ENCODE measurements around the gene PRRT1.

The PRRT1 gene

DNA sequence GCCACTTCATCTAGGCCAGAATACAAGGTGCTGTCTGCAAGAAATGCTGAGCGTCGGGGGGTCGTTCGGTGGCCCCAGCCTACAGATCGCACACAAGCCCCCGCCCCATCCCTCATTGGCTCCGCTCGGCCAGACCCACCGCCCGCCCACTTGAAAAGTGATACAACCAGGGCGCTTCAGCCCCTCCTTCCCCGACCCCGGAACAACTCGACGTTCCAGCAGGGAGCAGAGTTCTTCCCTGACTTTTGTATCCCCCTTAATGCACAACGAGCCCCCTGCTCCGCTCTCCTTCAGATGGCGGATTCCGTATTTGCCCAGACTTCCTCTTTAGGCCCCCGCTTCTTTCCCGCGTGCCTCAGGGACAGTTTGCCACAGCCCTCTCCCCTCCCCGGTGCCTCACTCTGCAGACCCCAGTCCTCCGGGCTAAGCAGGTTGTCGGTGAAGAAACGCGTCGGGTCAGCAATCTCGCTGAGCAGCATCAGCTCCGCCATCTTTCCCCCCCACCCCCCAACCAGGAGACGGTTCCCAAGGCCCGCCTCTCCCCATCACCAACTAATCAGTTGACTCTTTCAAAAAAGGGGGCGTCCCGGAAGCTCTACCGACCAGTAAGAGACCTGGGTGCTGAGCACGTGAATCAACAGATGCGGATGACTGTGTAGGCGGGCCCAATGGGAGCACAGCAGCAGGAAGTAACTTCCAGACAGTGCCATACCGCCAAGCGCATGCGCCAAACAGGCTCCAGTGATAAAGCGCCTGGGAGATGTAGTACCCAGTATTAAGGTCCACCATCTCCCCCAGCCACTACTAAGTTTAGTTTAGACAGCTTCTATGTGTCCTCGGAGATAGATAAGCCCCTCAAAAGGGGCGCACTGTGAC, 23.8 kb downstream of the PRRT1 start, which contains the start of gene ATF6B:
Gene ATF6B (minus strand): TSS at position 530 of the 876 bp plus-strand sequence. CDS start 39 bp downstream, at position 491.
- in situ Hi-C loops (cut with MboI; ENCODE audit: low sequenced_read_pairs): no loop called here

GRCh38 chr6:32127409-32127716, 24.4 kb downstream of the PRRT1 start:
- in situ Hi-C loops (cut with MboI; ENCODE audit: low sequenced_read_pairs): no loop called here

- in situ Hi-C loops (cut with MboI; ENCODE audit: low sequenced_read_pairs): no loop called here
Measured at GRCh38 chr6:32126880-32127279, 24.9 kb downstream of the PRRT1 start.

DNA sequence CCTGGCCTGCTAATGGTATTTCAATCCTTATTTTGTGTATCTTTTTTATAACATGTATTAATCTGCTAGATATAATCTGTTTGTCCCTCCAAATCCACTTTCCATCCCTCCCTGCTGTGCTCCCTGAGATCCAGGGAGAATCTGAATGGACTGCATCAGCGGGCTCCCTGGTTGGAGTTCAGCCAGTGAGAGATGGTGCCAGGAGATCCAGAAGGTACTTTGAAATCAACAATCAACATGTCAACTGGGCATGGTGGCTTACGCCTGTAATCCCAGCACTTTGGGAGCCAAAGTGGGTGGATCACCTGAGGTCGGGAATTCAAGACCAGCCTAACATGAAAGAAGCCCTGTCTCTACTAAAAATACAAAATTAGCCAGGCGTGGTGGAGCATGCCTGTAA, 28.1 kb downstream of the PRRT1 start:
- in situ Hi-C loops (cut with MboI; ENCODE audit: low sequenced_read_pairs): no loop called here

DNA sequence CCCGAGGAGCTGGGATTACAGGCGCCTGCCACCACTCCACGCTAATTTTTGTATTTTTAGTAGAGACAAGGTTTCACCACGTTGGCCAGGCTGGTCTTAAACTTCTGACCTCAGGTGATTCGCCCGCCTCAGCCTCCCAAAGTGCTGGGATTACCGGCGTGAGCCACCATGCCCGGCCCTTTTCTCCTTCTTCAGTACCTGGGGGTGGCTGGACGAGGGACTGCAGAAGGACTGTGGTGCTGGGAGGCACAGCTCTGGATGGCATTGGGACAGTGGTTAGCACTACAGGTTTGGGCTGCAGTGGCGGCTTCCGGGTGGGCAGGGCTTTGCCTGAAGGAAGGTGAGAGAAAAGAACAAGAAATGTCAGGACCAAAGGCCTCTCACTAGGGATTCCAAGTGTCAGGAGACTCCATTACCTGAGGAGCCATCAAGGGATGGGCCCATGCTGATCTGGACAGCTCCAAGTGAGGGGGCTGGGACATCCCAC, 31.1 kb downstream of the PRRT1 start:
- in situ Hi-C loops (cut with MboI; ENCODE audit: low sequenced_read_pairs): no loop called here

DNA sequence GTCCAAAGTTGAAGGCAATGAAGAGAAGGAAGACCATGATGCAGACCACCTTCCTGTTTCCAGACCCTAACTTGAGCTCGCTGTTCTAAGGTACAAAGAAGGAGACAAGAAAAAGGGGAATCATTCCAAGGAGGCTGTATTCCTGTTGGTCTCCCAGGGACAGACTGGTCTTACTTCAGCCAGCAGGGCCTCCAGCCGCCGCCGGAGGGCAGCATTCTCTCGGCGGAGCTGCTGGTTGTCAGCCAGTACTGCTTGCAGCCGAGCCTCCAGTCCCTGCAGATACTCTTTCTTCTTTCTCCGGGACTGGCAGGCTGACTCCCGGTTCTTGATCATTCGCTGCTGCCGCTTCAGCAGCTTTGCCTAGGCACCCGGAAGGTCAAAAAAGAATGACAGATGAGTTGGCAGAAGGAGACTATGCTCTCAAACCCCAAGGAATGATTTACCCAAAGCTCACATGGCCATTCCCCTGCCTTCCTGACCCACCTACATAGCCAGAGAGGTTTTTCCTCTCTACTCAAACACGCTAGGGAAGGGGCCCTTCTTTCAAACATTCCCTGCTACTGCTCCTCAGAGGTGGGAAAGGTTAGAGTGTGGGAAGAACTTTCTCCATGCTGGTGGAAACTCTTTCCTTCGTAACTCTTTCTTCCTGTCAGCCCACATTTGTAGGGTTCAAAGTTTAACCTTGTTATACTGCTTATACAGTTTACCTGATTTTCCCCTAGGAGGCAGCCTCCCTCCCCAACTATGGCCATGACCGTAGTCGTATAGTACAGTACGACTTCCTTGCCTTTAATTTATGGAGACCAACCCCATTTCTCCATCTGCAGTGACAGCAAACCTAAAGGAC, 32.7 kb downstream of the PRRT1 start:
- in situ Hi-C loops (cut with MboI; ENCODE audit: low sequenced_read_pairs): no loop called here

GRCh38 chr6:32117461-32117860, 34.3 kb downstream of the PRRT1 start:
- in situ Hi-C loops (cut with MboI; ENCODE audit: low sequenced_read_pairs): no loop called here

DNA sequence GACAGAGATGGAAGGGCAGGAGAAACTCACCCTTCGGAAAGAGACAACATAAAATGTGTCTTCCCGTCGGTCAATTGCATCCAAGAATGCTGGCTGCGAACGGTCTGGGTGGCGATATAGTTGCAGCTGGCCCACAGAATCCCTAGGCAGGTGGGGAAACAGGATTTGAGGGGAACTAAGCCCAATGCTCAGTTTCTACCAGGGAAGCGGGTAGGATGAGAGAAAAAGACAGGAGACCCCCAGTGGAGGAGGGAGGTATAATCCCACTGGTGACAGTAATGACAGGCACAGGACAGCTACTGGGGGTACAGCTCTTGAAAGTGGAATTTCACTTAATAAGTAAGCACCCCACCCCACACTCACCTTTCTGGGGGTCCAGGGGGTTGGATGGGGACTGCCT, 35.1 kb downstream of the PRRT1 start:
- in situ Hi-C loops (cut with MboI; ENCODE audit: low sequenced_read_pairs): no loop called here

GRCh38 chr6:32115623-32116022, 36.1 kb downstream of the PRRT1 start:
- in situ Hi-C loops (cut with MboI; ENCODE audit: low sequenced_read_pairs): no loop called here

DNA sequence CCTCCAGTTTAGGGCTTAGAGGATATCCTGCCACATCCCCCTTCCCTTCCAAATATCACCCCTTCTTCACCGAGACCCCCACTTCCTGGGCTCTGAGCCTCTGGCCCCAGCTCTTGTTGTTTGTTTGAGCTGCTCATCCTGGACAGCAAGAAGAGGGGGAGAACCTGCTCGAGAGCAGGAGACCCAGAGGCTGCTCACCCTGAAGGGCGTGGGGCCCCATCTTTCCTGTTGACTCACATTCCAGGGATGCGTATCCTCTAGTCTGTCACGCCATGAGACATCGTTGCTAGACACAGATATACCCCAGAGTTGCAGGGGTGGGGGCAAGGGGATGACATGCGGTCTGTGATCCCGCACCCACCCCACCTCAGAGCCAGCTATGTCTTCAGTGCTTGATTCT, 36.9 kb downstream of the PRRT1 start:
- in situ Hi-C loops (cut with MboI; ENCODE audit: low sequenced_read_pairs): no loop called here

GRCh38 chr6:32113386-32114352, 38.1 kb downstream of the PRRT1 start:
- in situ Hi-C loops (cut with MboI; ENCODE audit: low sequenced_read_pairs): no loop called here

- in situ Hi-C loops (cut with MboI; ENCODE audit: low sequenced_read_pairs): no loop called here
Measured at GRCh38 chr6:32112431-32112980, 39.2 kb downstream of the PRRT1 start.

DNA sequence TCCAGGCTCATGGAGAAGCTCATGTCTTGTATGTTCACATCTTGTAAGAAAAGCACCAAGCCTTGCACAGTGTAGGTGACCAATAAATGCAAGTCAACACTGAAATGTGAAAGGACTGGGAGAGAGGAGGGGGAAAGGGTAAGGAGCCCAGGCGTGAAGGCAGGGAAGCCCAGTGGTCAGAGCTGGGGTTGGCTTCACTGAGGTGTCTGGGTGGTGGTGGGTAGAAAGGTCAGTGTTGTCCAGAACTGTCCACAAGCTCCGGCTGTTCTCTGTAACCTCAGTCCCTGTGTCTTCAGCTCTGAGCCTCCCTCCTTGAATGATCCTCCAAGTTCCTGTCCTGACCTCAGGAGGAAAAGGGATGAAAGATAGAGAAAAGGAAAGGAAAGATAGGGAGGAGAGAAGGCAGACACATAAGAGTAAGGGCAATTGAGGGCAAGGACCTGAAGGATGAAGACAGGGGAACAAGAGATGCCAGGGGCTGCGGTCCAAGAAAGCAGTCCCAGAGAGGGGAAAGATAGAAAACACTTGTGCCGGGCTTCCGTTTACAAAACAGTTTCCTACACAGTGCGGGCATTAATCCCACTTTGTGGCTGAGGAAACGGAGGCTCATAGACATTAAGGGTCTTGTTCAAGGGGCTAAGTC, 40.2 kb downstream of the PRRT1 start:
- in situ Hi-C loops (cut with MboI; ENCODE audit: low sequenced_read_pairs): no loop called here

DNA sequence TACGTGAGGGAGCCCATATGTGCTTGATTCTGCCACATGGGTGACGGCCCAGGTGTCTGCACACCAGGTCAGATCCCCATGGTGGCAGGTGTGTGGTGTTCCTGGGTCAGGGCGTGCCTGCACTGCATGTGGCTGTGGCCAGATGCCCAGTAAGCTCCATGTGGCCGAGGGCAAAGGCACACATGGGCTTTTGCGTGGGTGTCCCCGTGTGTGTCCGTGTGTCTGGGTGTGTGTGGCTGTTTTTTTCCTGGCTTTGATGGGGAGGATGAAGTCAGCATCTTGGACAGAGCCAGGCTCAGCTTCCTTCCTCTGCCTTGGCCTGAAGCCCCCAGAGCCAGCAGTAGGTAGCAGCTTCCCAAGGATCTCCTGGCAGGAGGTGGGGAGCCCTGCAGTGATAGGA, 41.1 kb downstream of the PRRT1 start:
- in situ Hi-C loops (cut with MboI; ENCODE audit: low sequenced_read_pairs): no loop called here

- in situ Hi-C loops (cut with MboI; ENCODE audit: low sequenced_read_pairs): no loop called here
Measured at GRCh38 chr6:32109765-32110160, 42.0 kb downstream of the PRRT1 start.

- in situ Hi-C loops (cut with MboI; ENCODE audit: low sequenced_read_pairs): no loop called here
Measured at GRCh38 chr6:32109114-32109764, 42.5 kb downstream of the PRRT1 start, which contains the start of gene TNXB. TSS of gene TNXB (minus strand) at chr6:32109338. CDS start at chr6:32098198, 11,140 bp downstream.

DNA sequence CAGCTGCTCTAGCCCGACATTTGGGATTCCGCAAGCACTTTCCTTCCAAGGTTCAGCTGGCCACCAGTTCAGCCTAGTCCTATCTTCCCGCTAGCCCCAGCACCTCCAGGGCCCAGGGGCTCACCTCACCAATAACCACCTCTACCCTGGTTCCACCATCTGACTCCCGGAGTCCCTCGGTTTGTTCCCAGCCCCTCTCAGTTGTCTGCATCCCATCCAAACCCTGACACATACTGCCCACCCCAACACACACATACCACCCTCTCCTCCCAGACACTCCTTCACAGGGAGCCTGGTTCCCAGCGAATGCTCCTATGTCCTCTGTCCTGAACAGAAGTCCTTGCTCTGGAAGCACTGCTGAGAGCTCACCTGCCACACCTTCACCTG, 43.0 kb downstream of the PRRT1 start:
- in situ Hi-C loops (cut with MboI; ENCODE audit: low sequenced_read_pairs): no loop called here

DNA sequence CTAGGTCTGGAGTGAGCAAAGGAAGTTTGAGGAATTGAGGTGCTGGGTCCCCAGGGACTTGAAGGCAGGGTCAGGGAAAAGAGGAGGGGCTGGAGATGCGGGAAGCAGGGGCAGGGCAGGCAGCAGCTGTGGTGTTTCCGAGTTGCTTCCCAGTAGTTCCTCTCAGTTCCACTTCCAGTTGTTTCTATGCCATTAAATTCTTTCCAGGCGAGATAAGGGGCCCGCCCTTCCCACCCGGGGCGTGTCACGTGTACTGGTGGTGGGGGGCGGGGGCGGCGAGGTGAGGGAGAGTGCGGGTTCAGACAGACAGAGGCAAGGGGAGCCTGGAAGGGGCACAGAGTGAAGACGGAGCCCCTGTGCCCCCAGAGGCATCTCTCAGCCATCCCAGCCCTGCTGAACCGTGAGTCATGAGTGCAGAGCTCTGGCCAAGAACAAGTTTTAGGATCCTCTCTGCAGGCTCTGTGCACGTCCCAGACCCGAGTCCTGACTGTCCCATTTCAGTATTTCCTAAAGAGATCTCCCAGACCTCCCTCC, 43.6 kb downstream of the PRRT1 start:
- in situ Hi-C loops (cut with MboI; ENCODE audit: low sequenced_read_pairs): no loop called here

DNA sequence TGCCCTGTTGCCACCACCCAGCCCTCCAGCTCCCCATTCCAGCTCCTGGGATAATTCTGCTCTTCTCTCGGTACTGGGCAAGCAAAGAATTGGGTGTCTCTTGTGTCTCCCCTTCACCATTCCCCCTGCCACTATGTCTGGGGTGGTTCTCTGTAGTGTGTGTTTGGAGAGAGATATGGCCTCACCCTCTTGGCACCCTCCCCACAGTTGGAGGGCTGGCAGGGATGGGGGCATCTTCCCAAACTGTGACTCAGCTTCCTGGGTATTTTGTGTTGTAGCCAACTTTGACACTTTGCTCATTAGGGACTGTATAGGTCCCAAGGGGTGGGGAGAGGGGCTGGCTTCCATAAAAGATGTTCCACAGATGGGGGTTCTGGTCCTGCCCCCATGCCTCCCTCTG, 44.3 kb downstream of the PRRT1 start:
- in situ Hi-C loops (cut with MboI; ENCODE audit: low sequenced_read_pairs): no loop called here
